MM.1S (cell line): ENCODE measurements around the gene BMAL1.

Experiments
- DNase-seq: peaks from one replicate; pipeline ENCODE4 v3.0.0-alpha.2; 2015
- H2AFZ ChIP-seq: fragments of 300-600 bp; sonication (generic); 2 replicates; pipeline ENCODE4 v1.6.0; 2016; ENCODE audit warnings: antibody characterized with exemption, low read length
- H3F3A ChIP-seq: fragments of 300-600 bp; sonication (generic); 2 replicates; pipeline ENCODE4 v1.6.1; 2016; ENCODE audit warnings: mild to moderate bottlenecking, antibody characterized with exemption, low read length, moderate library complexity, mixed read lengths; ENCODE audit not compliant: insufficient read depth
- H3K27ac ChIP-seq: fragments of 300-600 bp; sonication (generic); 2 replicates; pipeline ENCODE4 v1.5.1; 2016; ENCODE audit warnings: mild to moderate bottlenecking, low read length
- H3K27me3 ChIP-seq: fragments of 300-600 bp; sonication (generic); replicated peaks from 2 replicates; pipeline ENCODE4 v1.6.0; 2016; ENCODE audit warnings: low read length; ENCODE audit not compliant: insufficient read depth
- H3K36me3 ChIP-seq: fragments of 300-600 bp; sonication (generic); replicated peaks from 2 replicates; pipeline ENCODE4 v1.6.1; 2016; ENCODE audit warnings: mild to moderate bottlenecking, low read length, mixed read lengths; ENCODE audit not compliant: insufficient read depth
- H3K4me1 ChIP-seq: fragments of 300-600 bp; sonication (generic); 2 replicates; pipeline ENCODE4 v1.6.1; 2016; ENCODE audit warnings: low read length, mixed read lengths
- H3K4me2 ChIP-seq: fragments of 300-600 bp; sonication (generic); 2 replicates; pipeline ENCODE4 v1.6.0; 2016; ENCODE audit warnings: low read depth, low read length
- H3K4me3 ChIP-seq: fragments of 300-600 bp; sonication (generic); 2 replicates; pipeline ENCODE4 v1.5.1; 2016; ENCODE audit warnings: low read length, mixed read lengths
- H3K79me2 ChIP-seq: fragments of 300-600 bp; sonication (generic); 2 replicates; pipeline ENCODE4 v1.6.1; 2016; ENCODE audit warnings: mixed run types, low read length, mixed read lengths
- H3K9ac ChIP-seq: fragments of 300-600 bp; sonication (generic); 2 replicates; pipeline ENCODE4 v1.6.1; 2016; ENCODE audit warnings: low read length, mixed read lengths
- H3K9me2 ChIP-seq: fragments of 300-600 bp; sonication (generic); replicated peaks from 2 replicates; pipeline ENCODE4 v1.6.1; 2016; ENCODE audit warnings: mild to moderate bottlenecking, low read length, mixed read lengths; ENCODE audit not compliant: insufficient read depth
- H3K9me3 ChIP-seq: fragments of 300-600 bp; sonication (generic); replicated peaks from 2 replicates; pipeline ENCODE4 v1.6.1; 2016; ENCODE audit warnings: mild to moderate bottlenecking, low read length, mixed read lengths; ENCODE audit not compliant: insufficient read depth
- H4K20me1 ChIP-seq: fragments of 300-600 bp; sonication (generic); 2 replicates; pipeline ENCODE4 v1.6.1; 2016; ENCODE audit warnings: mild to moderate bottlenecking, low read length, moderate library complexity, mixed read lengths; ENCODE audit not compliant: insufficient read depth
- CTCF ChIP-seq: fragments of 300-600 bp; sonication (generic); IDR thresholded peaks from 2 replicates; pipeline ENCODE4 v1.5.1; 2016; ENCODE audit warnings: antibody characterized with exemption, low read length, mixed read lengths
- EZH2 ChIP-seq: fragments of 300-600 bp; sonication (generic); optimal IDR thresholded peaks from 2 replicates; pipeline ENCODE3; 2017; ENCODE audit warnings: low read depth, mild to moderate bottlenecking, antibody characterized with exemption, low read length, mixed read lengths
- EZH2phosphoT487 ChIP-seq: fragments of 300-600 bp; sonication (generic); IDR thresholded peaks from 2 replicates; pipeline ENCODE4 v1.6.1; 2018; ENCODE audit warnings: antibody characterized with exemption, low read length

BMAL1 gene

GRCh38 chr11:13376402-13376801 is 98.8 kb downstream of the BMAL1 start:
- Histone ChIP-seq H4K20me1 (no peaks in the 10 kb centered on the region), H3K4me2 (no peak overlapping the region), H3K9ac (no peak overlapping the region), H3K9me2 (no peaks in the 10 kb centered on the region), H3K4me3 (no peak overlapping the region), H3K36me3 (no peaks in the 10 kb centered on the region), H3K4me1 (no peaks in the 10 kb centered on the region), H3F3A (no peaks in the 10 kb centered on the region), H3K27me3 (no peaks in the 10 kb centered on the region), H2AFZ (no peak overlapping the region), H3K79me2 (no peaks in the 10 kb centered on the region), H3K27ac (no peak overlapping the region), H3K9me3 (no peaks in the 10 kb centered on the region)
- TF ChIP-seq EZH2phosphoT487 (no peak), CTCF (no peak), EZH2 (no peak)
- no peak for DNase-seq

DNA sequence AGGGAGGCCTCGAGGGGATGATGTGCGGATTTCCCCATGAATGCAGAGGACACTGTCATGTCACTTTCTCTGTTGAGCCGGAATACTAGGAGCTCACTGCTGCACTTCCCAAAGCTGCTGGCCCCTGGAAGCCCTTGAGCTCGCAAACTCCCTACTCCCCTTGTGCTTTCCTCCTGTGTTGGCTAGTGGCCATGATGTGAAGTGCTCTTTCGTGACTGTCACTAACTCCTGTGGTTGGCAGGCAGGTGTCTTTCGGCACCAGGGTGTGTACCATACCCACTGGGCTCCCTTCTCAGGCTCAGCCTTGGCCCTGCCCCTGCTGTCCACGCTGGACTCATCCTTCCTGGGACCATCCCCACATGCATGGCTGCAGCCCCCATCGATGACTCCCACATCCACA is 99.2 kb downstream of the BMAL1 start:
- no peaks in the 10 kb centered on the region for H3K4me1 ChIP-seq
- no peaks in the 10 kb centered on the region for H3K36me3 ChIP-seq
- H3K4me2 ChIP-seq = no peak overlapping the region
- H3K9me2 ChIP-seq = no peaks in the 10 kb centered on the region
- H3K79me2 ChIP-seq = no peaks in the 10 kb centered on the region
- no peaks in the 10 kb centered on the region for H3K9me3 ChIP-seq
- no peak for TF ChIP-seq CTCF
- no peak overlapping the region for H2AFZ ChIP-seq
- no peak overlapping the region for H3K9ac ChIP-seq
- no peaks in the 10 kb centered on the region for H4K20me1 ChIP-seq
- H3F3A ChIP-seq = no peaks in the 10 kb centered on the region
- H3K4me3 ChIP-seq = no peak overlapping the region
- H3K27me3 ChIP-seq = no peaks in the 10 kb centered on the region
- DNase-seq = no peak
- H3K27ac ChIP-seq = no peak overlapping the region

DNA sequence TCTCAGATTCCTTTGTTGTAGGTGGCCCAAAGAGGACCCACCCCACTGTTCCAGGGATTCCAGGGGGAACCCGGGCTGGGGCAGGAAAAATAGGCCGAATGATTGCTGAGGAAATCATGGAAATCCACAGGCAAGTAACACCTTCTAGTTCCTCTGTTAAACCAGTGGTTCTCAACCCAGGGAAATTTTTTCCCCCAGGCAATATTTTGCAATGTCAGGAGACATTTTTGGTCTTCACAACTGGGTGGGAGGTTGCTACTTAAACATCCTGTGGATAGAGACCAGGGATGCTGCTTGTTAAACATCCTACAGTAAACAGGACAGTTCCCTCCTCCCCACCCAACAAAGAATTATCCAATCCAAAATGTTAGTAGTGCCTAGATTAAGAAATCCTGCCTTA is 100.7 kb downstream of the BMAL1 start:
- Histone ChIP-seq H2AFZ (no peak overlapping the region), H3K36me3 (no peaks in the 10 kb centered on the region), H3K4me2 (no peak overlapping the region), H3K79me2 (no peaks in the 10 kb centered on the region), H3K4me1 (no peaks in the 10 kb centered on the region), H4K20me1 (no peaks in the 10 kb centered on the region), H3K9me2 (no peaks in the 10 kb centered on the region), H3K9me3 (no peaks in the 10 kb centered on the region), H3K27me3 (no peaks in the 10 kb centered on the region), H3K27ac (no peak overlapping the region), H3K9ac (no peak overlapping the region), H3K4me3 (no peak overlapping the region), H3F3A (no peaks in the 10 kb centered on the region)
- TF ChIP-seq EZH2 (no peak), EZH2phosphoT487 (no peak), CTCF (no peak)
- DNase-seq = no peak

DNA sequence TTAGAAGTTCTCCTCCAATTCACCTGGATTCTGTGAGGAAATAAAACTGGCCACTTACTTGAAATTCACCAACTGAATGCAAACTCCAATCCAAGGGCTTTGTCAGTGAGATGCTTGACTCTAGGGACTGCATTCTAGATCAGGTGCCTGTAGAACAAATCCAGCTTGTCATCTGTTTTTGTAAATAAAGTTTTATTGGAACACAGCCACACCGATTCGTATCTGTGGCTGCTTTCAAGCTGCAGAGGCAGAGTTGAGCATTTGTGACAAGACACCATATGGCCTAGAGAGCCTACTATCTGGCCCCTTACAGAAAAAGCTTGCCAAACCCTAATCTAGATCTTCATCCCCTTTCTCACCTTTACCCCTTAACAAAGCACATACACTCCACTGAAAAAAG is 103.1 kb downstream of the BMAL1 start:
- H3K79me2 ChIP-seq = no peaks in the 10 kb centered on the region
- no peak overlapping the region for H3K27ac ChIP-seq
- H3K4me1 ChIP-seq = no peaks in the 10 kb centered on the region
- no peak overlapping the region for H3K4me2 ChIP-seq
- no peak overlapping the region for H3K9ac ChIP-seq
- no peak overlapping the region for H3K4me3 ChIP-seq
- no peaks in the 10 kb centered on the region for H3K9me2 ChIP-seq
- TF ChIP-seq EZH2phosphoT487 = no peak
- TF ChIP-seq EZH2 = no peak
- no peak for TF ChIP-seq CTCF
- no peaks in the 10 kb centered on the region for H4K20me1 ChIP-seq
- no peaks in the 10 kb centered on the region for H3K9me3 ChIP-seq
- no peak overlapping the region for H2AFZ ChIP-seq
- no peaks in the 10 kb centered on the region for H3F3A ChIP-seq
- no peak for DNase-seq
- no peaks in the 10 kb centered on the region for H3K27me3 ChIP-seq
- no peaks in the 10 kb centered on the region for H3K36me3 ChIP-seq
